GM18868 (cell line): Measurements from ENCODE around the gene NBPF1.
"Not testable (repeated sequence)": the region's sequence is repeated elsewhere in the genome, so short reads cannot be mapped to it uniquely, and the experiment has no call there.

Source experiments
- ATAC-seq: cut with Tn5 transposase; IDR thresholded peaks from one replicate; pipeline ENCODE4 v1.9.1; 2021; ENCODE audit warnings: mild to moderate bottlenecking, moderate library complexity; ENCODE audit not compliant: unreplicated experiment

Gene NBPF1

DNA sequence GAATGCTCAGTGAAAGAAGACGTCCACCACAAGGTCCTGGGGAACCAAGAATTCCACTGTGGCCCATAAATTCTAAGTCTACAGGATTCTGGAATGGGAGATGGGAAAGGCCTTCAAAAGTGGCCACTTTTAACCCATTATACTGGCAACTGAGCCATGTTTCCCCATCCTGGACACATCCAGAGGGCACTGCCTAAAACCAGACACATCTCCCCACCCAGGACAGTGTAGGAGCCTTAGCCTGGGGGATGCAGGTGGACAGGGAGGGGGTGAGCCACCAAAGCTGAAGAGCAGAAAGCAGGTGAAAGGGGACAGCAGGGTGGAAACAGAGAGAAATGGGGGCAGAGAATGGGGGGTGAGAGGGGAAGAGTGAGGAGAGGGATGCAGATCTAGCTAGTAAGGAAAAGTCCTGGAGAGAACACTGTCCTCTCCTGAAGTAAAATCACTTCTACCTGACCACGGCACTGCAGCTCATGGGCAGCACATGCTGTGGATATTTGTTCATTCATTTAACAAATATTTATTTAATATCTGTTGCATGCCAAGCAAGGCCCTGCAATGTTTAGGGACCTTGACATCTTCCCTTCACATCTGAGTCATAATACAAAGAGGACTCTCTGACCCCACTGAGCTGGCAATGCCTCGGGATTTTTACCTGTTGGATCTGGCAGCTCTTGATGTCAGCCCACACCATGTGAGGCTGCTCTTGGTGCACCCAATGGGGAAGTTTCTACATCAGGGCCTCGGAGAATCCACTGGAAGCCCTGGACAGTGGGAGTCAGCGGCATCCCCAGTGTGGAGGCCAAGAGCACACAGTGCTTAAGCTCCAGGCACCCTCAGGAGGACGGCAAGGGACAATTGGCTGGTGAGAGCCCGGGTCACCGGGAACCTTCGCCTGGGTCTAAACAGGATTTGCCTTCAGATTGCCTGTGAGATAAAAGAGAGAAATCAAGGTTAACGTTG is 5.2 kb downstream of the NBPF1 start:
- ATAC-seq = not testable (repeated sequence)

GRCh38 chr1:16607433-16607851 is 5.9 kb downstream of the NBPF1 start:
- ATAC-seq = no peak

GRCh38 chr1:16606666-16607432 is 6.5 kb downstream of the NBPF1 start:
- not testable (repeated sequence) for ATAC-seq

- no peak for ATAC-seq
These were observed 7.5 kb downstream of the NBPF1 start for GRCh38 chr1:16605532-16606505.

DNA sequence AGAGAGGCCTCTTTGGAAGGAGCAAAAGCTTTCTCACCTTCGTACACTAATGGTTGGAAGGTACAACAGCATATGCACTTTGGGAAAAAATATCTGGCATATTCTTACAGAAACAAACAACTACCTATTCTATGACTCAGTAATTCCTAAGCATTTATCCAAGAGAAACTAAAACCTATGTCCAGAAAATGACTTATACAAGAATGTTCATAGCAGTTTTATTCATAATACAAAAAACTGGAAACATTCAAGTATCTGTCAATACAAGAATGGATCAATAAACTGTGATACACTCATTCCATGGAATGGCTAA is 8.2 kb downstream of the NBPF1 start:
- no peak for ATAC-seq

- not testable (repeated sequence) for ATAC-seq
These were observed 8.7 kb downstream of the NBPF1 start for GRCh38 chr1:16604514-16605212.

- not testable (repeated sequence) for ATAC-seq
These were observed 9.7 kb downstream of the NBPF1 start for GRCh38 chr1:16603623-16604022.

- not testable (repeated sequence) for ATAC-seq
These were observed 10.9 kb downstream of the NBPF1 start for GRCh38 chr1:16602336-16603011.

DNA sequence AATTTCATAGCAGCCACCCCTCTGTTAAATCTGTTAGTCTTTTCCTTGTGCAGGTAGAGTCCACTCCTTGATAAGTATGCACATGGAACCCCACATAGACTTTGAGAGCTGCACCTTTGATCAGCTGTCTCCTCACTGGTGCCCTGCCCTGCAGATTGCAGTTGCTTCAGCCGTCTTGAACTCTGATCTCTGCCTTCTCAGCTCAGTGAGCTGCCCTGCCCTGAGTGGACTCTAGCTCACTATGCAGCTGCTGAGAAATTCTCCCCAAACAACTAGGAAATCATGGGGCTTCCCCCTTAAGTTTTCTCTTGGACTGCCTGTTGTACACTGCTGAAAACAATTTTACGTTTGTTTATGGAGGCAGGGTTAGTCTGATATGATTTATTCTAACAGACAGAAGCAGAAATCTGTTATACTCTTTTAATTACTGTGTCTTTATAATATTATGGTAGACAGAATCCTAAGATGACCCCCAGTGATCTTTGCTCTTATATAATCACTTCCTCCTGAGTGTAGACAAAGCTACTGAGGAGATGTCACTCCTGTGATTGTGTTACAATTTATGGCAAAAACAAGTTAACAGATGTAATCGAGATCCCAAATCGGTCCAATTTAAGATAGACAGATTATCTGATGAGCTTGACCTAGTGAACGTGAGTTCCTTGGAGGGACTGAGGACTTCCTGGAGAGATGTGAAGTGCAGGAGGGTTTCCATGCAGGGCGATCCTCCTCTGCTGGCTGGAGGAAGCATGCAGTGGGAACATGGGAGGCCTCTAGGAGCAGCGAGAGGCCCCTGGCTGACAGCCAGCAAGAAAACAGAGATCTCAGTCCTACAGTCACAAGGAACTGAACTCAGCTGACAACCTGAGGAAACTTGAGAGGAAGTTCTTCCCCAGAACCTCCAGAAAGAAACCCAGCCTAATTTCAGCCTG is 12.2 kb downstream of the NBPF1 start:
- not testable (repeated sequence) for ATAC-seq

- not testable (repeated sequence) for ATAC-seq
These were observed 14.0 kb downstream of the NBPF1 start for GRCh38 chr1:16599326-16599725.

GRCh38 chr1:16595216-16595615 is 18.1 kb downstream of the NBPF1 start:
- ATAC-seq = not testable (repeated sequence)

DNA sequence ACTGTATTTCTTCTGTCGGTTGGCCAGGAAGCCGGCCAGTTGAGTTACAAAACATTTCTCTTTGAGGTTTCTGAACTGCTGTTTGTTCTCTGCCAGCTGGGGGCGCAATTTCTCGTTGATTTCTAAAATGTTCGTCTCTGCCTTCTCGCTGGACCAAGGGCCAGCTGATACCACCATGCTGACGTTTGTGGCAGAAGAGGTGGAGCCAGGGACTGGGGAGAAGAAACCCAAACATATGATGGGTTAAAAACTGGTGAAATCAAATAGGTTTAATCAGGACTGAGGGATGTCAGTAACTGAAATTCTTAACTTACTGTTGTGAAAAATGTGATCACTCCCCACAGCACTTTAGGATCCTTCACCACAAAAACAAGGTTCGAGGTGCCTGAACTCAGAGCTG is 21.5 kb downstream of the NBPF1 start:
- not testable (repeated sequence) for ATAC-seq

DNA sequence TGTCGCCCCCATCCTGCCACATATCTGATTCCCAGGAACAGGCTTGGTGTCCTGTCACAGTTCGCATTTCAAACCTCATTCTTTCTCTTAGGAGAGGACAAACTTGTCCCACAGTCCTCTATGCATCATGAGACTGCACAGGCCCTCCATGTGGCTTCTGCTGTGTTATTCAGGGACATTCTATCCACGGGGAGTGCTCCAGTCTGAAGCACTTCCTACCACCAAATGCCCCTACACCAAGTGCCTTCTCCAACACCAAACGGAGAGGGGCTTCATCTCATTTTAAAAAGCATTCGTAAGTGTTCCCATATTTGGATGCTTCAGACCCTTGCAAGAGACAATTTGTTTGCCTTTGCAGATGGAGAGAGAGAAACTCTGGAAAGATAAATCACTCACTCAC is 25.3 kb downstream of the NBPF1 start:
- ATAC-seq = not testable (repeated sequence)

DNA sequence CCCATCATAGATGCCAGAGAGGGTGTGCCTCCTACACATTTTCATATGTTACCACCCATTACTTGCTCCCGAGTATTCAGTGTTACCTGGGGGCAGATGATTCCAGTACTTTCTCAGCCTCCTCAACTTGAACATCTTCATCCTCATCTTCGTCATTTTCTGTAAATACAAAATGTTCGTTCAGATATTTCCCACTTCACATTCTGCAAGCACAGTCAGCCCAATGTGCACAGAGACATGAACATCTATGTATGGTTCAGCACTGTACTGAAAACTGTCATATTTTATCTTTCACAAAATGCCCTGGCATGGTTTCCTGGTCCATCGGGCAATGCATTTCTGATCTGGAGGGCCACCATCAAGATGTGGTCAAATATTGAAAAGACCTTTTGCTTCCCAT is 25.7 kb downstream of the NBPF1 start:
- ATAC-seq = not testable (repeated sequence)

DNA sequence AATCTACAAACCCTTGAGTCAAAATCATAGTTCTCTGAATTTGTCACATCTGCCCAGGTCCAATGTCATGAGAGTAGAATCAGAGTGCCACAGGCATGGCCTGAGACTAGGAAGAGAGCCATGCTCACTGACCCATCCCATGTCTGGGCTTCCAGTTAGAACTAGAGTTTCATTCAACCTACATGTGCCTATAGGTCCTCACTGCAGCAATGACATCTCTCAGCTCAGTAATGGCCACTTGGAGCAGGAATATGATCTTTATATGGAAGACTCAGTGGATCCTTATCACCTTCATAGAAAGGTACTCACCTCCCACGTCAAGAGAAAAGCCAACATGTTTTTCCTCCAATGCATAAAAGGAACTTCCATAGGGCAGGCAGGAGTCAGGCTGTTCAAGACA is 48.0 kb downstream of the NBPF1 start:
- not testable (repeated sequence) for ATAC-seq

GRCh38 chr1:16561035-16561434 is 52.3 kb downstream of the NBPF1 start:
- not testable (repeated sequence) for ATAC-seq

GRCh38 chr1:16560498-16560897 is 52.9 kb downstream of the NBPF1 start:
- ATAC-seq = not testable (repeated sequence)

- not testable (repeated sequence) for ATAC-seq
These were observed 53.7 kb downstream of the NBPF1 start for GRCh38 chr1:16559688-16560087.
